CD4-positive, alpha-beta T cell treated with Interleukin-4 for 4 hours (primary cell): ENCODE data around the gene LIN28B.
"Not testable (repeated sequence)": the region's sequence is repeated elsewhere in the genome, so short reads cannot be mapped to it uniquely, and the experiment has no call there.

Source experiments
- DNase-seq: peaks from one replicate; pipeline ENCODE4 v3.0.0-alpha.2; 2020

Gene LIN28B

GRCh38 chr6:104956731-104957294 is at the start of gene LIN28B:
Gene LIN28B, plus strand, starts transcription at chr6:104957107. Its CDS starts 144 bp downstream, at chr6:104957251.
- DNase-seq: no peak

GRCh38 chr6:104908031-104908887 is 48.6 kb upstream of the LIN28B start:
- DNase-seq: no peak

GRCh38 chr6:104908888-104909525 is 47.9 kb upstream of the LIN28B start:
- no peak for DNase-seq

GRCh38 chr6:104921896-104922295 is 35.0 kb upstream of the LIN28B start:
- no peak for DNase-seq

GRCh38 chr6:104928141-104928540 is 28.8 kb upstream of the LIN28B start:
- no peak for DNase-seq

GRCh38 chr6:104929353-104929752 is 27.6 kb upstream of the LIN28B start:
- DNase-seq: no peak

- DNase-seq: no peak
Measured at GRCh38 chr6:104930939-104931338, 26.0 kb upstream of the LIN28B start.

- DNase-seq: no peak
Measured at GRCh38 chr6:104936766-104937535, 20.0 kb upstream of the LIN28B start.

GRCh38 chr6:104940238-104940892 is 16.5 kb upstream of the LIN28B start:
- DNase-seq: no peak

GRCh38 chr6:104940893-104941728 is 15.8 kb upstream of the LIN28B start:
- no peak for DNase-seq

GRCh38 chr6:104941729-104942091 is 15.2 kb upstream of the LIN28B start:
- DNase-seq: no peak

GRCh38 chr6:104943781-104944180 is 13.1 kb upstream of the LIN28B start:
- no peak for DNase-seq

GRCh38 chr6:104949206-104949605 is 7.7 kb upstream of the LIN28B start:
- DNase-seq: no peak

- DNase-seq: no peak
Measured at GRCh38 chr6:104951677-104952076, 5.2 kb upstream of the LIN28B start.

- DNase-seq: no peak
Measured at GRCh38 chr6:104952911-104953399, 4.0 kb upstream of the LIN28B start.

GRCh38 chr6:104953400-104954189 is 3.3 kb upstream of the LIN28B start:
- DNase-seq: not testable (repeated sequence)

GRCh38 chr6:104954190-104954797 is 2.6 kb upstream of the LIN28B start:
- DNase-seq: no peak

GRCh38 chr6:104955491-104955890 is 1.4 kb upstream of the LIN28B start:
- no peak for DNase-seq

GRCh38 chr6:104955927-104956730 is 778 bp upstream of the LIN28B start:
- no peak for DNase-seq
